Transverse colon (tissue), 4 donors: ENCODE data around the gene UPK1B. TPM values are rescaled to one million over a fixed set of nuclear protein-coding genes. Genes with fewer than 3 reads are reported as not detected.
"Not testable (repeated sequence)": the region's sequence is repeated elsewhere in the genome, so short reads cannot be mapped to it uniquely, and the experiment has no call there.

Experiments used
- DNase-seq: peaks from one replicate; pipeline ENCODE4 v3.0.0-alpha.2; 2019
- H3K27ac ChIP-seq, 4 donors: fragments of 200-600 bp; sonication (generic); 2 replicates each; pipeline ENCODE4 v1.5.1; 2016 to 2018; ENCODE audit warnings: inconsistent platforms in 4 of 4
- H3K27me3 ChIP-seq: fragments of 200-600 bp; sonication (generic); 2 replicates; pipeline ENCODE4 v1.5.1; 2017; ENCODE audit warnings: inconsistent platforms
- H3K36me3 ChIP-seq, 4 donors: fragments of 200-600 bp; sonication (generic); 2 replicates each; pipeline ENCODE4 v1.5.1; 2017 to 2019; ENCODE audit warnings: inconsistent platforms in 4 of 4
- H3K4me1 ChIP-seq, 4 donors: fragments of 200-600 bp; sonication (generic); 2 replicates each; pipeline ENCODE4 v1.5.1; 2017 to 2020; ENCODE audit warnings: inconsistent platforms in 4 of 4
- H3K4me3 ChIP-seq, 4 donors: fragments of 200-600 bp; sonication (generic); 1 replicate in 1 of 4; 2 replicates in 3 of 4; pipeline versions ENCODE4 v1.5.1 to v1.6.1; 2017 to 2019; ENCODE audit warnings: inconsistent platforms in 4 of 4
- H3K9me3 ChIP-seq, 2 donors: fragments of 200-600 bp; sonication (generic); 2 replicates each; pipeline ENCODE4 v1.5.1; 2017 to 2019; ENCODE audit warnings: inconsistent platforms in 2 of 2
- EP300 ChIP-seq: sonication (generic); formaldehyde crosslinking; IDR thresholded peaks from one replicate; pipeline ENCODE4 v1.6.1; 2017; ENCODE audit warnings: antibody characterized with exemption, low read depth
- POLR2A ChIP-seq: fragments of 450-650 bp; IDR thresholded peaks from one replicate; pipeline ENCODE4 v1.6.1; 2016; ENCODE audit warnings: antibody characterized with exemption, mild to moderate bottlenecking, moderate library complexity
- POLR2AphosphoS5 ChIP-seq, 3 donors: sonication (generic); formaldehyde crosslinking; IDR thresholded peaks; one replicate each; pipeline ENCODE4 v1.6.1; 2016; ENCODE audit warnings: antibody characterized with exemption in 3 of 3
- WGBS, 2 donors: methylation state at CpG; one replicate each; pipeline ENCODE4 v1.1.5; 2018; ENCODE audit warnings: low coverage in 1 of 2; 5-methylcytosine and 5-hydroxymethylcytosine counted together
- in situ Hi-C, 4 donors: fragments of 200-750 bp; cut with MboI; loops; one replicate each; pipeline versions ENCODE4 v1.15.0 to v1.15.1; 2017; ENCODE audit warnings: low sequenced_read_pairs in 3 of 4, low pct_ligation_motif_present in 1 of 4, low pct_unique_long_range_greater_than_20kb in 1 of 4
- intact Hi-C: fragments of 100-400 bp; cut with DNase I; formaldehyde crosslinking; loops from one replicate; pipeline ENCODE4 v1.15.1; 2023; ENCODE audit warnings: low total_unique reads
- total RNA-seq, 4 donors: library from RNA; depleted of rRNA; stranded (reverse); fragments of >200 nt; gene quantifications; one replicate each; pipeline ENCODE4 v1.1.0, GENCODE V29; 2016
- TF ChIP-seq, protein P1 (sequence below), 5 experiments: fragments of 200-600 bp in 3 of 5; fragments of 450-650 bp in 2 of 5; sonication (generic) in 3 of 5; IDR thresholded peaks; 1 replicate in 2 of 5; 2 replicates in 3 of 5; pipeline ENCODE4 v1.5.1; 2016 to 2017; ENCODE audit warnings: antibody characterized with exemption in 5 of 5, inconsistent platforms in 3 of 5, mild to moderate bottlenecking in 2 of 5, moderate library complexity in 1 of 5

Gene UPK1B
- total RNA-seq, 4 donors from 2014 or later = 0.95 TPM; not detected in 3

DNA sequence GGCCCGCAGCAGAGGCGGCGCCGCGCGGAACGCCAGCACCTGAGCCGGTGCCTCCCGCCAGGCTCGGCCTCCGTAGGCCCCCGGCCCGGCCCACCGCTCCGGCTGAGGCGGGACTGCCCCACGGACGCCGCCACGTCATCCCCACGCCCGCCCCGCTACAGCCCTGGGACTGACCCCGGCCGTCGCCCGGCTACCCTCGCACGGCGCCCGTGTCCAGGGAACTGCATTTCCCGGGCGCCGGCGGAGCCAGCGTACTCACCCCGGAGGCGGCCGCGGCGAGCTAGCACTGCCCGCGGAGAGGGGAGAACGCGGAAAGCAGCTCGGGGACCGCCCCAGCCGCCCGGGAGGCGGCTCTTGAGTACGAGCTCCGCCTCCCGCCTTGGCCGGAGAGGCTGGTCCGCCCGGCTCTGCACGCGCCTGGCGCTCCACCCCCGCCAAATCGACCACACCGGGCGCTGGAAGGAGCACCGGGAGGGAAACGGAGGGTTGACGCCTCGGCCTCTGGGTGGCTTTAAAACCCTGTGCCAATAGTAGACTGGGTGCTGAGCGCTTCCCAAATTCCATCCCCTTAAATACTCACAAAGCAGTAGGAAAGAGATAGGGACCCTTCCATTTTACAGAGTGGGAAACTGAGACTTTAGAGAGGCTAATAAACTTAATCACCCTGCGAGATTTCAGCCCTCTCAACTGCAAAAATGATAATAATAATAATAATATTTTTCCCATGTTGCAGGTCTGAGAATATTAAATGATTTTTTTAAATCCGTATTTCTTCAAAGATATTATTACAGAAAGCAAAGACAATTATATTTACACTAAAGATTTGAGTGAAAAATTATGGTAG lies 67.4 kb downstream of the UPK1B start, which contains the start of gene B4GALT4:
B4GALT4 (minus strand) TSS at position 288 of the 844 bp plus-strand sequence. CDS start 10,779 bp downstream, outside the sequence.
- in situ Hi-C loops = loop anchor here in 3 of 4 donors (25.0 kb wide), 1 partner anchor 354 kb away; no protein-coding TSS in a partner anchor
- WGBS, 2 donors = 3 to 7% methylated on average over 2 to 21 of the region's 70 CpGs
- peak within 1 kb of the TSS; percentile 30 to 84 (median 78) for H3K4me3 ChIP-seq

DNA sequence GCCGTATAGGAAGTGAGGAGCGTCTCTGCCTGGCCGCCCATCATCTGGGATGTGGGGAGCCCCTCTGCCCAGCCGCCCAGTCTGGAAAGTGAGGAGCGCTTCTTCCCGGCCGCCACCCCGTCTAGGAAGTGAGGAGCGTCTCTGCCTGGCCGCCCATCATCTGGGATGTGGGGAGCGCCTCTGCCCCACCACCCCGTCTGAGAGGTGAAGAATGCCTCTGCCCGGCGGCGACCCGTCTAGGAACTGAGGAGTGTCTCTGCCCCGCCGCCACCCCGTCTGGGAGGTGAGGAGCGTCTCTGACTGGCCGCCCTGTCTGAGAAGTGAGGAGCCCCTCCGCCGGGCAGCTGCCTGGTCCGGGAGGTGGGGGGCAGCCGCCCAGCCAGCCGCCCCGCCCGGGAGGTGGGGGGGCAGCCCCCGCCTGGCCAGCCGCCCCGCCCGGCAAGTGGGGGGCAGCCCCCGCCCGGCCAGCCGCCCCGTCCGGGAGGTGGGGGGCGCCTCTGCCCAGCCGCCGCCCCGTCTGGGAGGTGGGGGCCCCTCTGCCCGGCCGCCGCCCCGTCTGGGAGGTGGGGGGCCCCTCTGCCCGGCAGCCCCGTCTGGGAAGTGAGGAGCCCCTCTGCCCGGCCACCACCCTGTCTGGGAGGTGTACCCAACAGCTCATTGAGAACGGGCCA lies 69.1 kb downstream of the UPK1B start:
- 94 to 100% methylated on average over 1 to 29 of the region's 49 CpGs for WGBS, 2 donors
- H3K4me3 ChIP-seq, H3K9me3 ChIP-seq, DNase-seq, intact Hi-C loops, H3K27ac ChIP-seq, H3K27me3 ChIP-seq, H3K36me3 ChIP-seq: not testable (repeated sequence)
- peaks cover 0 to 28% (median 23%) of the 10 kb centered on the region in 4 donors for H3K4me1 ChIP-seq
- in situ Hi-C loops = loop anchor here in 3 of 4 donors (25.0 kb wide), 1 partner anchor 355 kb away; no protein-coding TSS in a partner anchor

More for the DNA sequence above, 67.4 kb downstream of the UPK1B start, which contains the start of gene B4GALT4:
- Histone ChIP-seq H3K27me3 (no peaks in the 10 kb centered on the region), H3K36me3 (peaks cover 0 to 11% (median 4%) of the 10 kb centered on the region in 4 donors), H3K27ac (peak within 1 kb of the TSS; percentile 86 to 98 (median 96)), H3K9me3 (no peaks in the 10 kb centered on the region), H3K4me1 (peaks cover 0 to 33% (median 23%) of the 10 kb centered on the region in 4 donors)
- peak; percentile 93 for DNase-seq
- TF ChIP-seq POLR2A = peak; percentile 96
- TF ChIP-seq EP300 = no peak
- TF ChIP-seq, protein P1, sequence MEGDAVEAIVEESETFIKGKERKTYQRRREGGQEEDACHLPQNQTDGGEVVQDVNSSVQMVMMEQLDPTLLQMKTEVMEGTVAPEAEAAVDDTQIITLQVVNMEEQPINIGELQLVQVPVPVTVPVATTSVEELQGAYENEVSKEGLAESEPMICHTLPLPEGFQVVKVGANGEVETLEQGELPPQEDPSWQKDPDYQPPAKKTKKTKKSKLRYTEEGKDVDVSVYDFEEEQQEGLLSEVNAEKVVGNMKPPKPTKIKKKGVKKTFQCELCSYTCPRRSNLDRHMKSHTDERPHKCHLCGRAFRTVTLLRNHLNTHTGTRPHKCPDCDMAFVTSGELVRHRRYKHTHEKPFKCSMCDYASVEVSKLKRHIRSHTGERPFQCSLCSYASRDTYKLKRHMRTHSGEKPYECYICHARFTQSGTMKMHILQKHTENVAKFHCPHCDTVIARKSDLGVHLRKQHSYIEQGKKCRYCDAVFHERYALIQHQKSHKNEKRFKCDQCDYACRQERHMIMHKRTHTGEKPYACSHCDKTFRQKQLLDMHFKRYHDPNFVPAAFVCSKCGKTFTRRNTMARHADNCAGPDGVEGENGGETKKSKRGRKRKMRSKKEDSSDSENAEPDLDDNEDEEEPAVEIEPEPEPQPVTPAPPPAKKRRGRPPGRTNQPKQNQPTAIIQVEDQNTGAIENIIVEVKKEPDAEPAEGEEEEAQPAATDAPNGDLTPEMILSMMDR (IDR thresholded peaks at IDR 0.05) = no peak
- TF ChIP-seq POLR2AphosphoS5 (IDR thresholded peaks at IDR 0.05) = peak; percentile 83 to 95 (median 95)
- intact Hi-C loops = no loop called here

DNA sequence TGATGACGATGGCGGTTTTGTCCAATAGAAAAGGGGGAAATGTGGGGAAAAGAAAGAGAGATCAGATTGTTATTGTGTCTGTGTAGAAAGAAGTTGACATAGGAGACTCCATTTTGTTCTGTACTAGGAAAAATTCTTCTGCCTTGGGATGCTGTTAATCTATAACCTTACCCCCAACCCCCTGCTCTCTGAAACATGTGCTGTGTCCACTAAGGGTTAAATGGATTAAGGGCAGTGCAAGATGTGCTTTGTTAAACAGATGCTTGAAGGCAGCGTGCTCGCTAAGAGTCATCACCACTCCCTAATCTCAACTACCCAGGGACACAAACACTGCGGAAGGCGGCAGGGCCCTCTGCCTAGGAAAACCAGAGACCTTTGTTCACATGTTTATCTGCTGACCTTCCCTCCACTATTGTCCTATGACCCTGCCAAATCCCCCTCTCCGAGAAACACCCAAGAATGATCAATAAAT lies 69.7 kb downstream of the UPK1B start:
- H3K27ac ChIP-seq, DNase-seq, intact Hi-C loops, H3K4me3 ChIP-seq, H3K36me3 ChIP-seq, H3K9me3 ChIP-seq, H3K27me3 ChIP-seq: not testable (repeated sequence)
- 85 to 100% methylated on average over 2 to 7 of the region's 7 CpGs for WGBS, 2 donors
- H3K4me1 ChIP-seq = peaks cover 0 to 28% (median 23%) of the 10 kb centered on the region in 4 donors
- in situ Hi-C loops = loop anchor here in 3 of 4 donors (25.0 kb wide), 1 partner anchor 356 kb away; no protein-coding TSS in a partner anchor

DNA sequence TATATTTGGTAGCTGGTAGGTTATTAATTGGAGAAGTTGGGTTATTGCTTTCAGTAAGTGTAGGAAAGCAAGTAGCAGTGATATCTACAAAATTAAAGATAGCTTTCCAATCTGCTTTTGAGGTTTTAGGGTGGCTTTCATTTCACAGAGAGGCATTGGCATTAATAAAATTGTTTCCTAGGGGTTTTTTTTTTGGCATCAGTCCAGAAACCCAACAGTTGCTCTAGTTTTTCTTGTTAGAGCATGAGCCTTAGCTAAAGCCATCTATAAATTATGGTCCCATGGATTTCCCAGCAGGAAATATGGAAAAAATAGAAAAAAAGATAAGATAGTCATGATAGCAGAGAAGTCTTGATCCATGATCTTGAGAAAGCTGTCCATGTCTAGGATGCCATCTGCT lies 70.3 kb downstream of the UPK1B start:
- Histone ChIP-seq H3K27ac (no peak overlapping the region), H3K9me3 (peaks cover 4% of the 10 kb centered on the region in 2 donors), H3K4me1 (peaks cover 0 to 26% (median 20%) of the 10 kb centered on the region in 4 donors), H3K36me3 (no peaks in the 10 kb centered on the region), H3K4me3 (no peak overlapping the region), H3K27me3 (no peaks in the 10 kb centered on the region)
- in situ Hi-C loops (loop anchor here in 3 of 4 donors (25.0 kb wide), 1 partner anchor 356 kb away; no protein-coding TSS in a partner anchor), intact Hi-C loops (no loop called here)
- TF ChIP-seq EP300 (no peak), POLR2AphosphoS5 (IDR thresholded peaks at IDR 0.05) (no peak), POLR2A (no peak)
- TF ChIP-seq, protein P1 (IDR thresholded peaks at IDR 0.05) = no peak
- DNase-seq = no peak

DNA sequence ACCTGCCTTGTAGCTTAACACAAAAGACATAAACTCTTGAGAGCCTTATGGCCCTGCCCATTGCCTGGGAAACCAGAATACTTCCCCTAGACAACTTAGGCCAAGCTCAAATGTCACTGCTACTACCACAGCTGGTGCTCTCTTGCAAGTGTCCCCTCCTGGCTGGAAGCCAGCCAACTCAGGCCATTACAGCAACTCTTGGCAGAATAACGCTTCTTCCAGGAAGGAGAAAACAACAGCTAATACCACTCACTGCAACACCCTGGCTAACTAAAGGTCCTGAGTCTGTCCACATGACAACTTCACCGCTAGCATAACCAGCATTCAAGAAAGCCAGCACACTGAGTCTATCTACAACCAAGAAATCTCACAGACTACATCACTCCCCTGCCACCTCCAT lies 72.4 kb downstream of the UPK1B start:
- no peak for TF ChIP-seq POLR2A
- no peak for TF ChIP-seq EP300
- no peak for TF ChIP-seq POLR2AphosphoS5 (IDR thresholded peaks at IDR 0.05)
- TF ChIP-seq, protein P1 (IDR thresholded peaks at IDR 0.05) = no peak
- H3K27me3 ChIP-seq = no peaks in the 10 kb centered on the region
- H3K36me3 ChIP-seq = no peaks in the 10 kb centered on the region
- no peak for DNase-seq
- no peak overlapping the region for H3K27ac ChIP-seq
- peaks cover 4% of the 10 kb centered on the region in 2 donors for H3K9me3 ChIP-seq
- no peak overlapping the region for H3K4me3 ChIP-seq
- WGBS, 2 donors = 82 to 100% methylated on average over 1 to 2 of the region's 2 CpGs
- in situ Hi-C loops = loop anchor here in 3 of 4 donors (25.0 kb wide), 1 partner anchor 358 kb away; no protein-coding TSS in a partner anchor
- intact Hi-C loops = no loop called here
- peaks cover 0 to 12% (median 7%) of the 10 kb centered on the region in 4 donors for H3K4me1 ChIP-seq
